Measurements from ENCODE around the gene C19orf33. TPM values are rescaled to one million over a fixed set of nuclear protein-coding genes. Genes with fewer than 3 reads are reported as not detected.

The C19orf33 gene
- total and polyA plus RNA-seq, 2 of the 8 experiments (the other 6 are each of a cell fraction or from before 2014, with no cell fraction given) = 6.0 to 36.0 TPM

DNA sequence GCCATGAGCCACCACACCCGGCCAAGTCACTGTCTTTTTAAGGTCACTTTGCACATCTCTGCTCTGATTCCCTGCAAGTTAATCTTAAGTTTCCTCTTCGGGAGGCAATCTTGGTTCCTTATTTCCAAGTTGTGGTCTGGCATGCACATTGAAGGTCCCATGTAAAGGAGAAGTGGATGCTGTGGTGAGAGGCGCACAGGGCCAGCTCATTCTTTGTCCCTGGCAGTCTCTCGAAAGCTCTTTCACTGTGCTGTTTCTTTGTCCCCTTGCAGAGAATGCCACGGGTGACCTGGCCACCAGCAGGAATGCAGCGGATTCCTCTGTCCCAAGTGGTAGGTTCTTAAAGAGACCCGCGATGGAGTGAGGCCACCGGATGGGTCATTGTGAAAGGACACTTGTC, 16.4 kb upstream of the C19orf33 start:
- H2AK5ac ChIP-seq (ENCODE audit: low read depth, low read length) = no peak overlapping the region
- H4K20me1 ChIP-seq (replicated peaks in 1 of 2; ENCODE audit: control insufficient read depth in 1 of 2, insufficient read depth in 2 of 2, low read length in 2 of 2) = peaks cover 6 to 13% of the 10 kb centered on the region in 2 experiments
- H3K36me3 ChIP-seq (ENCODE audit: control insufficient read depth in 2 of 4, insufficient read depth in 4 of 4, low read length in 3 of 4) = peaks cover 16 to 65% (median 43%) of the 10 kb centered on the region in 4 experiments
- no peak overlapping the region for H3K18ac ChIP-seq (ENCODE audit: extremely low read depth, low read length)
- H3K4me1 ChIP-seq (replicated peaks in 1 of 4; ENCODE audit: control insufficient read depth in 3 of 4, insufficient read depth in 4 of 4, low read length in 3 of 4) = no peaks in the 10 kb centered on the region
- H3K4me3 ChIP-seq (ENCODE audit: extremely low read depth in 1 of 4, insufficient read depth in 2 of 4, low read depth in 3 of 4, low read length in 4 of 4) = no peak overlapping the region
- no peak overlapping the region for H4K91ac ChIP-seq (replicated peaks; ENCODE audit: insufficient read length, low read length)
- 95% methylated on average over 9 of the region's 9 CpGs; no CpG with 5 or more reads in 1 of the 2 experiments for WGBS, 2 experiments (ENCODE audit: extremely low coverage in 1 of 2, insufficient coverage in 1 of 2, insufficient read length in 1 of 2, insufficient replicate concordance in 2 of 2, low coverage in 1 of 2, low lambda C conversion rate in 2 of 2, missing lambda C conversion rate in 1 of 2)
- H3K79me1 ChIP-seq (ENCODE audit: low read depth, low read length) = peaks cover 8% of the 10 kb centered on the region
- H3K56ac ChIP-seq (replicated peaks; ENCODE audit: insufficient read length, low read depth, low read length) = no peak overlapping the region
- ChIA-PET CTCF (ENCODE audit: partially characterized antibody) (interaction anchor here (1.6 to 2.6 kb wide), 4 partner anchors 13 to 54 kb away, joined by 3 to 10 read pairs (median 6); no protein-coding TSS in a partner anchor), POLR2A (ENCODE audit: partially characterized antibody) (interaction anchor here (1.0 to 1.6 kb wide), 3 partner anchors 17 to 564 kb away, joined by 3 to 5 read pairs (median 3); partner anchors contain the start of genes C19orf33 and SPINT2)
- no peak overlapping the region for H2BK12ac ChIP-seq (ENCODE audit: low read depth, low read length)
- H2BK20ac ChIP-seq (ENCODE audit: low read length) = no peak overlapping the region
- no peak for FAIRE-seq
- no peak overlapping the region for H3K14ac ChIP-seq (ENCODE audit: insufficient read length)
- no peak overlapping the region for H4K5ac ChIP-seq (ENCODE audit: insufficient read length, low read depth, low read length)
- no peak overlapping the region for H3K4ac ChIP-seq (replicated peaks; ENCODE audit: insufficient read length, low read depth, low read length)
- no peak overlapping the region for H4K8ac ChIP-seq (ENCODE audit: extremely low read depth, insufficient read depth, low read length)
- no peaks in the 10 kb centered on the region for H3K27me3 ChIP-seq (replicated peaks in 1 of 4; ENCODE audit: control insufficient read depth in 3 of 4, extremely low read depth in 1 of 4, insufficient read depth in 3 of 4, low read length in 3 of 4)
- H2BK5ac ChIP-seq (ENCODE audit: low read depth, low read length) = no peak overlapping the region
- H2BK15ac ChIP-seq (ENCODE audit: low read length) = no peak overlapping the region
- no peak overlapping the region for H3K9ac ChIP-seq (replicated peaks in 1 of 4; ENCODE audit: extremely low read depth in 1 of 4, low read depth in 3 of 4, low read length in 3 of 4)
- H3K23me2 ChIP-seq (ENCODE audit: low read depth, low read length) = no peaks in the 10 kb centered on the region
- no peak overlapping the region for H2AFZ ChIP-seq (ENCODE audit: low read length)
- H3K27ac ChIP-seq (ENCODE audit: low read depth, low read length) = no peak overlapping the region
- no peak overlapping the region for H3K4me2 ChIP-seq (ENCODE audit: insufficient read depth in 1 of 2, low read depth in 2 of 2, low read length in 2 of 2)
- no peak for DNase-seq (ENCODE audit: low read depth in 1 of 2, low spot score in 2 of 2)
- H3K9me3 ChIP-seq (ENCODE audit: insufficient read depth in 2 of 2, low read depth in 1 of 2, low read length in 1 of 2) = no peaks in the 10 kb centered on the region
- H2BK120ac ChIP-seq (replicated peaks; ENCODE audit: low read depth, low read length) = no peak overlapping the region
- H3K79me2 ChIP-seq (ENCODE audit: control insufficient read depth in 1 of 2, insufficient read depth in 2 of 2, low read length in 2 of 2) = peaks cover 0 to 9% of the 10 kb centered on the region in 2 experiments; a peak in 2 of 4 replicates
- H3K23ac ChIP-seq (ENCODE audit: insufficient read length) = no peak overlapping the region
- TF ChIP-seq POLR2AphosphoS5 (IDR thresholded peaks at IDR 0.05; ENCODE audit: low read depth, low read length) = no peak
- TF ChIP-seq SIN3A (conservative IDR thresholded peaks at IDR 0.05 in 1 of 2, IDR thresholded peaks at IDR 0.05 in 1 of 2; ENCODE audit: low read depth in 1 of 2, low read length in 2 of 2) = no peak
- TF ChIP-seq SUZ12 (IDR thresholded peaks at IDR 0.05; ENCODE audit: low read length) = no peak
- no peak for TF ChIP-seq KDM5A (IDR thresholded peaks at IDR 0.05; ENCODE audit: low read length)
- TF ChIP-seq, protein P1, sequence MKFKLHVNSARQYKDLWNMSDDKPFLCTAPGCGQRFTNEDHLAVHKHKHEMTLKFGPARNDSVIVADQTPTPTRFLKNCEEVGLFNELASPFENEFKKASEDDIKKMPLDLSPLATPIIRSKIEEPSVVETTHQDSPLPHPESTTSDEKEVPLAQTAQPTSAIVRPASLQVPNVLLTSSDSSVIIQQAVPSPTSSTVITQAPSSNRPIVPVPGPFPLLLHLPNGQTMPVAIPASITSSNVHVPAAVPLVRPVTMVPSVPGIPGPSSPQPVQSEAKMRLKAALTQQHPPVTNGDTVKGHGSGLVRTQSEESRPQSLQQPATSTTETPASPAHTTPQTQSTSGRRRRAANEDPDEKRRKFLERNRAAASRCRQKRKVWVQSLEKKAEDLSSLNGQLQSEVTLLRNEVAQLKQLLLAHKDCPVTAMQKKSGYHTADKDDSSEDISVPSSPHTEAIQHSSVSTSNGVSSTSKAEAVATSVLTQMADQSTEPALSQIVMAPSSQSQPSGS (IDR thresholded peaks at IDR 0.05; ENCODE audit: low read length) = no peak
- no peak for TF ChIP-seq TAF7 (optimal IDR thresholded peaks at IDR 0.05; ENCODE audit: borderline replicate concordance, low read depth, low read length)
- TF ChIP-seq, protein P2, sequence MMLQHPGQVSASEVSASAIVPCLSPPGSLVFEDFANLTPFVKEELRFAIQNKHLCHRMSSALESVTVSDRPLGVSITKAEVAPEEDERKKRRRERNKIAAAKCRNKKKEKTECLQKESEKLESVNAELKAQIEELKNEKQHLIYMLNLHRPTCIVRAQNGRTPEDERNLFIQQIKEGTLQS (IDR thresholded peaks at IDR 0.05; ENCODE audit: insufficient read depth, low read depth, low read length) = no peak
- TF ChIP-seq EZH2 (IDR thresholded peaks at IDR 0.05; ENCODE audit: low read depth, low read length, severe bottlenecking) = no peak
- TF ChIP-seq EGR1 (IDR thresholded peaks at IDR 0.05; ENCODE audit: borderline replicate concordance, low read depth, low read length) = no peak
- no peak for TF ChIP-seq SIX5 (IDR thresholded peaks at IDR 0.05; ENCODE audit: low read depth, low read length)
- no peak for TF ChIP-seq HDAC2 (IDR thresholded peaks at IDR 0.05; ENCODE audit: borderline replicate concordance in 1 of 2, low read depth in 2 of 2, low read length in 2 of 2)

Measured in H1 (cell line).